Dendritic cell treated with granulocyte-macrophage colony-stimulating factor and Interleukin-4, amounts not matched to agents 40 ng/mL and 50 ng/mL, for 4 days (primary cell): Measurements from ENCODE around the gene PRELID2.
"Not testable (repeated sequence)": the region's sequence is repeated elsewhere in the genome, so short reads cannot be mapped to it uniquely, and the experiment has no call there.

Source experiments
- H3K27ac Mint-ChIP-seq: one replicate; pipeline ENCODE4 v1.8.0; 2022; ENCODE audit warnings: mild to moderate bottlenecking, mixed read lengths
- H3K27me3 Mint-ChIP-seq: one replicate; pipeline ENCODE4 v1.8.0; 2022; ENCODE audit warnings: mild to moderate bottlenecking, mixed read lengths
- H3K36me3 Mint-ChIP-seq: one replicate; pipeline ENCODE4 v1.8.0; 2022; ENCODE audit warnings: low read depth, mixed read lengths
- H3K4me1 Mint-ChIP-seq: one replicate; pipeline ENCODE4 v1.8.0; 2022; ENCODE audit warnings: low read depth, mixed read lengths
- H3K4me3 Mint-ChIP-seq: one replicate; pipeline ENCODE4 v1.8.0; 2022; ENCODE audit warnings: mild to moderate bottlenecking, moderate library complexity, mixed read lengths
- H3K9me3 Mint-ChIP-seq: one replicate; pipeline ENCODE4 v1.8.0; 2022; ENCODE audit warnings: mixed read lengths
- intact Hi-C: fragments of 100-400 bp; cut with micrococcal nuclease; formaldehyde crosslinking; loops from one replicate; pipeline ENCODE4 v1.15.0; 2022

Gene PRELID2

GRCh38 chr5:145774442-145774841, 60.7 kb downstream of the PRELID2 start:
- no peak overlapping the region for H3K4me3 Mint-ChIP-seq
- no peaks in the 10 kb centered on the region for H3K36me3 Mint-ChIP-seq
- H3K27ac Mint-ChIP-seq, result no peak overlapping the region
- no peaks in the 10 kb centered on the region for H3K9me3 Mint-ChIP-seq
- intact Hi-C loops, result no loop called here
- H3K4me1 Mint-ChIP-seq, result no peaks in the 10 kb centered on the region
- H3K27me3 Mint-ChIP-seq, result no peaks in the 10 kb centered on the region

GRCh38 chr5:145772466-145772865, 62.7 kb downstream of the PRELID2 start:
- H3K27ac Mint-ChIP-seq, result no peak overlapping the region
- no peaks in the 10 kb centered on the region for H3K4me1 Mint-ChIP-seq
- no peaks in the 10 kb centered on the region for H3K36me3 Mint-ChIP-seq
- no peak overlapping the region for H3K4me3 Mint-ChIP-seq
- peaks cover 2% of the 10 kb centered on the region for H3K9me3 Mint-ChIP-seq
- no peaks in the 10 kb centered on the region for H3K27me3 Mint-ChIP-seq
- intact Hi-C loops, result no loop called here

DNA sequence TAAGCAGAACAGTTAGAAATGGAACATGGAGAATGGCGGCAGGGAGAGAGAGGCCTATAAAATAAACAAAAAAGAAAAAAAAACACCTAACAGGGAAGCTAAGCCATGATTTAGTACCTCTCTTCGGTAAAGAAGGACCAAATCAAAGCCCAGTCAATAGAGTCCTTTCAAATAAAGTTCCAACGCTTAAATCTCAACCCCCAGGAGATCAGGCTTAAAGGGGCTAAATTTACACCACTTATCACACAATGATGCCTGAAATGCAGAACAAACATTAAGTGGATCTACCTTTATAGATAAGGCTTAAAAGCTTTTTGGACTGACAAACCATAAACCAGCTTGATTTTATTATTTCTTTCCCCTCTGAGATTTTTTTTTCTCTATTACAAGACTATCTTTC, 66.3 kb downstream of the PRELID2 start:
- Mint-ChIP-seq H3K27me3 (no peaks in the 10 kb centered on the region), H3K27ac (no peak overlapping the region), H3K4me1 (no peaks in the 10 kb centered on the region), H3K36me3 (no peaks in the 10 kb centered on the region), H3K4me3 (no peak overlapping the region), H3K9me3 (peaks cover 9% of the 10 kb centered on the region)
- intact Hi-C loops, result no loop called here

DNA sequence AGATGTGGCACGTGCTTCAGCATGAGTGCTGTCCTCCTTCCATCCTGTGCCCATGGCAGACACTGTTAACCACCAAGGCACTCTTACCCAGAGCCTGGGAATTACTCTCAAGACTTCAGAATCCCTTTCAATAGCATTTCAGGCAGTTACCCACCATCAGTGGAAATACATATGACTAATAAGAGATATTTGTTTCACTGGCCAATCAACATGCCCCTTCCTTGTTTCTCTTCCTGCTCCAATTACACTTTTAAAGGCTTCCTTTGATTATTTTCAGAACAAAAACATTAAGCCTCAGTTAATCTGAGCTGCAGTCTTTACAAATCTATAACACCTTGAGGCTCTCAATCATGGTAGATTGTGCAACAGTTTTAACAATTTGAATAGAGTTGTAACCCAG, 70.8 kb downstream of the PRELID2 start:
- H3K4me3 Mint-ChIP-seq, result no peak overlapping the region
- no peaks in the 10 kb centered on the region for H3K36me3 Mint-ChIP-seq
- no peak overlapping the region for H3K27ac Mint-ChIP-seq
- H3K9me3 Mint-ChIP-seq, result peaks cover 9% of the 10 kb centered on the region
- intact Hi-C loops, result no loop called here
- no peaks in the 10 kb centered on the region for H3K27me3 Mint-ChIP-seq
- H3K4me1 Mint-ChIP-seq, result no peaks in the 10 kb centered on the region

- H3K27me3 Mint-ChIP-seq, result no peaks in the 10 kb centered on the region
- no peaks in the 10 kb centered on the region for H3K36me3 Mint-ChIP-seq
- H3K27ac Mint-ChIP-seq, result no peak overlapping the region
- no peaks in the 10 kb centered on the region for H3K4me1 Mint-ChIP-seq
- intact Hi-C loops, result no loop called here
- H3K9me3 Mint-ChIP-seq, result peaks cover 9% of the 10 kb centered on the region
- no peak overlapping the region for H3K4me3 Mint-ChIP-seq
Measured at GRCh38 chr5:145762833-145763232, 72.3 kb downstream of the PRELID2 start.

DNA sequence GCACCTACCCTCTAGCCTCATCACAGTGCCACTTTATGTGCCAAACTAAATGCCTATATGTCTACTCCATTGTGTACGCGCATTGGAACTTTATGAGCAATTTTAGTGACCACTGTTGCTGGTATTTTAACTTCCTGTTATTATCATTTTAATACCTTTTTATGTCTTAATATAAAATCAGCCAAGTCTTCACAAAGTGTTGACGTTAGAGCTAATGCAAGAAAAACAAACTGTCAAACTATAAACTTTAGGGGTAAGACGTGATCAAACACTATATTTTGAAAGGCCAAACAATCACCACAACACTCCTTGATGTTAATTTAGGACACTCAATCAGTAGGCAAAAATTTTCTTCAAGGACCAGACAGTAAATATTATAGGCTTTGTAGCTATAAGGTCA, 73.9 kb downstream of the PRELID2 start:
- intact Hi-C loops, result no loop called here
- Mint-ChIP-seq H3K27me3 (no peaks in the 10 kb centered on the region), H3K4me3 (no peak overlapping the region), H3K36me3 (no peaks in the 10 kb centered on the region), H3K9me3 (no peaks in the 10 kb centered on the region), H3K27ac (no peak overlapping the region), H3K4me1 (no peaks in the 10 kb centered on the region)

GRCh38 chr5:145760660-145761059, 74.5 kb downstream of the PRELID2 start:
- intact Hi-C loops, result no loop called here
- no peak overlapping the region for H3K4me3 Mint-ChIP-seq
- H3K36me3 Mint-ChIP-seq, result no peaks in the 10 kb centered on the region
- H3K27ac Mint-ChIP-seq, result no peak overlapping the region
- H3K9me3 Mint-ChIP-seq, result no peaks in the 10 kb centered on the region
- no peaks in the 10 kb centered on the region for H3K4me1 Mint-ChIP-seq
- H3K27me3 Mint-ChIP-seq, result no peaks in the 10 kb centered on the region

DNA sequence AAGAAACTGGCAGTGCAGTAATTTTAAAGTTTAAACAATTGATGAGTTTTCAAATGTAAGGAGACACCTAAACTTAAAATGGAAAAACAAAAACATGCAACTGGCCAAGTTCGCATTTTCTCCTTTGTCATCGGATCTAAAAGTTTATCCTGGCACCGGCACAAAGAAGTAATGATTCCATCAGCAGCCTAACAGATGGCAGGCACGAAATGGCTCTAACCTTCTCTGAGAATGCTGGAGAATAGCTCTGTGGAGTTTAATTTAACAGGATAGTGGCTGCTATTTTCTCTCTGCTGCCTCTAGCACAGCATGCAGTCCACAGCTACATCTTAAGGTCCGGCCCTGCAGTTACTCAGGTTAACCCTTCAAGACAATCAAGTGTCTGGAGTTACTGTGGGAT, 82.2 kb downstream of the PRELID2 start:
- Mint-ChIP-seq H3K36me3 (no peaks in the 10 kb centered on the region), H3K27me3 (no peaks in the 10 kb centered on the region), H3K4me1 (no peaks in the 10 kb centered on the region), H3K9me3 (no peaks in the 10 kb centered on the region), H3K27ac (no peak overlapping the region), H3K4me3 (no peak overlapping the region)
- intact Hi-C loops, result no loop called here

DNA sequence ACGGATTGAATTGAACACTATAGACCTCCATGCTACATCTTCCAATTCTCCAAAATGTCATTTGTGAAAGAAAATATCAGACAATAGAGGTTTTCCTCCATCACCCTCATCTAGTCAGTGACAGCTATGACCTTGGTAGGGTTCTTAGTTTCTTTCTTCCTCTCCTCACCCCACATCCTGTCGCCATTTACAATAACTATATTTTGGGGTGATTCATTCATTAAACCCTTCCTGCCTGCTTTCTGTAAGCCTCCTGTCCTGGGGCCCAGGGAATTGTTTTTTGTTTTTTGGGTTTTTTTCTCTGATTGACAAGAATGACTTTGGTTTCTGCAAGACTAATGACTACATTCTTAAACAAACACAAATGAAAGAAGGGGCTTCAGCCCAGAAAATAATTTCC, 82.6 kb downstream of the PRELID2 start:
- H3K4me1 Mint-ChIP-seq, result no peaks in the 10 kb centered on the region
- H3K27me3 Mint-ChIP-seq, result no peaks in the 10 kb centered on the region
- intact Hi-C loops, result no loop called here
- no peak overlapping the region for H3K27ac Mint-ChIP-seq
- no peak overlapping the region for H3K4me3 Mint-ChIP-seq
- no peaks in the 10 kb centered on the region for H3K36me3 Mint-ChIP-seq
- no peaks in the 10 kb centered on the region for H3K9me3 Mint-ChIP-seq

DNA sequence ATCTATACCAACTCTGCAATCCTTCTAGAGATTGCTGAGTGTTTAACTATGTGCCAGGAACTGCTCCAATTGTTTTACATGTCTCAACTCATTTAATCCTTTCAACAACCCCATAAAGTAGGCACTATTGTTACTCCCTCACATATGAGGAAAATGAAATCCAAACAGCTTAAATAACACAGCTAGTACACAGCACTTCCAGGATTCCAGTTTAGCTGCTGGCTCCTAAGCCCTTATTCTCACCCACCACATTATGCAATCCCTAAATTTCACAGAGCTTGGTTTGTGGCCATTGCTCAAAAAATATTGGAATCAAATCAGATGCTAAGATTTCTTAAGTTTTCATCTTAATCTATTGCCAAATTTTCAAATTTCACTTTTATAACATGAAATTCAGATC, 84.9 kb downstream of the PRELID2 start:
- intact Hi-C loops, result no loop called here
- no peaks in the 10 kb centered on the region for H3K27me3 Mint-ChIP-seq
- no peak overlapping the region for H3K27ac Mint-ChIP-seq
- H3K4me3 Mint-ChIP-seq, result no peak overlapping the region
- no peaks in the 10 kb centered on the region for H3K36me3 Mint-ChIP-seq
- no peaks in the 10 kb centered on the region for H3K9me3 Mint-ChIP-seq
- H3K4me1 Mint-ChIP-seq, result no peaks in the 10 kb centered on the region

DNA sequence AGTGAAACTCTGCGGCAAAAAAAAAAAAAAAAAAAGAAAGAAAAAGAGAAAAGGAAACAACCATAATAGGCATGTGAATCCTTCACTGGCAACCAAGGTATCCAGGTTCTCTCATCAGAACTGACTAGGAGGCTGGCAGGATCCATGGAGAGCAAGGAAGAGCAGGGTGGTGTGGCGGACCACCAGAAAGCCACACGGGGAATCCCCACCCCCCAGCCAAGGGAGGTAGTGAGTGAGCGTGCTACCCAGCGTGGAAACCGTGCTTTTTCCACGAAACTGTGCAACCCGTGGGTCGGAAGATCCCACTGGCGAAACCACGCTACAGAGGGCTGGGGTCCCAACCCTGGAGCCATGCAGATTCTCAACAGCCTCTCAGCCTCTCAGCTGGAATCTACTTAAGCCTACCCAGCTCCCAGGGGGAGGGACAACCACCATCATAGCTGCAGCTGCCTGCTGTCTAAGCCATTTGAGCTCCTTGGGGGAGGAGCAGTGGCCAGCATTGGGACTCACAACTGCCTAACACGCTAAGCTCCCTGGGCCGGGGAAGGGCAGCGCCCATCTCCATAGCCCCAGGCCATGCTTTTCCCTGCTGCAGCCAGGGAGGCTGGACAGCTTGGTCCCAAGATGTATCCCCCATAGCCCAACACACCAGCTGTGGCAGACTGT, 91.6 kb downstream of the PRELID2 start:
- H3K27ac Mint-ChIP-seq, result no peak overlapping the region
- no peaks in the 10 kb centered on the region for H3K27me3 Mint-ChIP-seq
- H3K4me3 Mint-ChIP-seq, result no peak overlapping the region
- H3K36me3 Mint-ChIP-seq, result no peaks in the 10 kb centered on the region
- no peaks in the 10 kb centered on the region for H3K4me1 Mint-ChIP-seq
- intact Hi-C loops, result no loop called here
- peaks cover 7% of the 10 kb centered on the region for H3K9me3 Mint-ChIP-seq

DNA sequence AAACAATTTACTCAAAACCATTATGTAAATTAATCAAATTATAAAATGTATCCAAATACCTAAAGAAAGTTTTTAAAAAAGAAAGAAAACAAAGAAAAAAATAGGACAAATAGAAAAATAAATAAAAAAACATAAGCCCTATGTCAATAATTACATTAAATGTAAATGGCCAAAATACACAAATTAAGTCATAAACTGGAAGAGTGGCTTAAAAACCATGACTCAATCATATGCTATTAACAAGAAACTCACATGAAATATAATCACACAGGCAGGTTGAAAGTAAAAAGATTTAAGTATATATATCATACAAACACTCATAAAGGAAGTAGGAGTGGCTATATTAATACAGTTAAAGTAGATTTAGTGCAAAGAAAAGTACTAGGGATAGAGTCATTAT, 95.3 kb downstream of the PRELID2 start:
- H3K4me3 Mint-ChIP-seq, result no peak overlapping the region
- no peaks in the 10 kb centered on the region for H3K4me1 Mint-ChIP-seq
- no peaks in the 10 kb centered on the region for H3K27me3 Mint-ChIP-seq
- H3K27ac Mint-ChIP-seq, result no peak overlapping the region
- peaks cover 7% of the 10 kb centered on the region for H3K9me3 Mint-ChIP-seq
- intact Hi-C loops, result no loop called here
- no peaks in the 10 kb centered on the region for H3K36me3 Mint-ChIP-seq

DNA sequence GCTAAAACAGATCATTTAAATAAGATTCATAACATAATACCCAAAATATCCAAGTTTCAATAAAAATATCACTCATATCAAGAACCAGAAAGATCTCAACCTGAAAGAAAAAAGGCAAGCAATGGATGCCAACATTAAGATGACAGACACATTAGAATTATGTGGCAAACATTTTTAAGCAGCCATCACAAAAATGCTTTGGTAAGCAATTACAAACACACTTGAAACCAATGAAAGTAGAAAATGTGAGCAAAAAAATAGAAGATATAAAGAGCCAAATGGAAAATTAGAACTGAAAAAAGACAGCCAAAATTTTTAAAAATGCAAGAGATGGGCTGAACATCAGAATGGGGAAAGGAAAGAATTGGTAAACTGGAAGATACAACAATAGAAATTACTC, 96.9 kb downstream of the PRELID2 start:
- no peak overlapping the region for H3K4me3 Mint-ChIP-seq
- H3K9me3 Mint-ChIP-seq, result peaks cover 7% of the 10 kb centered on the region
- H3K36me3 Mint-ChIP-seq, result no peaks in the 10 kb centered on the region
- intact Hi-C loops, result no loop called here
- no peaks in the 10 kb centered on the region for H3K4me1 Mint-ChIP-seq
- H3K27ac Mint-ChIP-seq, result no peak overlapping the region
- H3K27me3 Mint-ChIP-seq, result no peaks in the 10 kb centered on the region

GRCh38 chr5:145737578-145737977, 97.6 kb downstream of the PRELID2 start:
- no peaks in the 10 kb centered on the region for H3K27me3 Mint-ChIP-seq
- intact Hi-C loops, result no loop called here

GRCh38 chr5:145729956-145730355, 105.2 kb downstream of the PRELID2 start:
- Mint-ChIP-seq H3K36me3 (peaks cover 33% of the 10 kb centered on the region), H3K9me3 (peaks cover 60% of the 10 kb centered on the region)
- H3K4me3 Mint-ChIP-seq, H3K27ac Mint-ChIP-seq, H3K27me3 Mint-ChIP-seq, H3K4me1 Mint-ChIP-seq, intact Hi-C loops: not testable (repeated sequence)

More at GRCh38 chr5:145737578-145737977, 97.6 kb downstream of the PRELID2 start:
- Mint-ChIP-seq H3K36me3 (peaks cover 2% of the 10 kb centered on the region), H3K4me1 (no peaks in the 10 kb centered on the region), H3K27ac (no peak overlapping the region), H3K9me3 (peaks cover 2% of the 10 kb centered on the region), H3K4me3 (no peak overlapping the region)
